HEK293 (cell line): ENCODE results near the gene NCBP1.
A peak's percentile ranks its signal among the peaks of the same experiment; 100 is the strongest.

ENCODE experiments used
- CTCF ChIA-PET: fragments of 350-600 bp; formaldehyde crosslinking; extraction: SDS; loops from one replicate; lab custom pipeline; 2021; ENCODE audit warnings: antibody characterized with exemption; lab: Yijun Ruan, JAX
- POLR2A ChIA-PET: fragments of 300-600 bp; formaldehyde crosslinking; extraction: SDS; loops from one replicate; lab custom pipeline; 2020; ENCODE audit warnings: antibody characterized with exemption, inconsistent platforms; lab: Yijun Ruan, JAX
- H3K27ac ChIP-seq: fragments of 200-500 bp; sonication (Bioruptor generic); 2 replicates; pipeline ENCODE4 v1.5.1; 2014; ENCODE audit warnings: low read depth, low read length, control low read depth, inconsistent platforms; ENCODE audit errors: extremely low read depth
- H3K36me3 ChIP-seq, 2 experiments: fragments of 200-500 bp in 1 of 2; sonication (Bioruptor generic) in 1 of 2; 1 replicate in 1 of 2; 2 replicates in 1 of 2; pipeline ENCODE4 v1.5.1; 2014 to 2017; ENCODE audit warnings: inconsistent platforms in 2 of 2, low read length in 2 of 2; ENCODE audit not compliant: control insufficient read depth in 2 of 2, insufficient read depth in 1 of 2
- H3K4me1 ChIP-seq: fragments of 200-500 bp; sonication (Bioruptor generic); 2 replicates; pipeline ENCODE4 v1.5.1; 2014; ENCODE audit warnings: mild to moderate bottlenecking, low read length, inconsistent platforms; ENCODE audit not compliant: control insufficient read depth, insufficient read depth
- H3K4me3 ChIP-seq: 2 replicates; pipeline ENCODE4 v1.5.1; 2011; ENCODE audit warnings: low read depth, mild to moderate bottlenecking, control low read depth, low read length, moderate library complexity
- H3K9me3 ChIP-seq: fragments of 200-500 bp; sonication (Bioruptor generic); 2 replicates; pipeline ENCODE4 v1.5.1; 2014; ENCODE audit warnings: low read depth, low read length, inconsistent platforms; ENCODE audit not compliant: control insufficient read depth, insufficient read depth
- GLI2 ChIP-seq: fragments of 450-650 bp; formaldehyde crosslinking; IDR thresholded peaks from 2 replicates; pipeline ENCODE4; 2017; ENCODE audit warnings: missing biosample characterization, missing genetic modification characterization, low read depth, borderline replicate concordance
- HOXC10 ChIP-seq: sonication (generic); formaldehyde crosslinking; IDR thresholded peaks from 2 replicates; pipeline ENCODE4 v1.8.1; 2023; ENCODE audit warnings: mild to moderate bottlenecking, missing genetic modification reagents
- HOXD13 ChIP-seq: sonication (generic); formaldehyde crosslinking; IDR thresholded peaks from 2 replicates; pipeline ENCODE4 v1.8.0; 2022; ENCODE audit warnings: missing genetic modification reagents, borderline replicate concordance
- KLF16 ChIP-seq: fragments of 450-650 bp; formaldehyde crosslinking; IDR thresholded peaks from 2 replicates; pipeline ENCODE4 v1.5.1; 2017; ENCODE audit warnings: missing biosample characterization, missing genetic modification characterization
- KLF8 ChIP-seq: fragments of 450-650 bp; formaldehyde crosslinking; IDR thresholded peaks from 2 replicates; pipeline ENCODE4 v1.5.1; 2016; ENCODE audit warnings: missing biosample characterization, missing genetic modification characterization
- PRDM1 ChIP-seq: fragments of 450-650 bp; formaldehyde crosslinking; IDR thresholded peaks from 2 replicates; pipeline ENCODE4; 2016; ENCODE audit warnings: missing biosample characterization, missing genetic modification characterization
- ZBTB17 ChIP-seq: fragments of 450-650 bp; formaldehyde crosslinking; IDR thresholded peaks from 2 replicates; pipeline ENCODE4 v1.5.1; 2016; ENCODE audit warnings: missing biosample characterization, missing genetic modification characterization
- ZBTB20 ChIP-seq: fragments of 450-650 bp; formaldehyde crosslinking; IDR thresholded peaks from 2 replicates; pipeline ENCODE4 v1.5.1; 2016; ENCODE audit warnings: missing biosample characterization, missing genetic modification characterization
- ZBTB7A ChIP-seq: fragments of 450-650 bp; formaldehyde crosslinking; IDR thresholded peaks from 2 replicates; pipeline ENCODE4 v1.5.1; 2016; ENCODE audit warnings: low read depth, missing biosample characterization, missing genetic modification characterization
- ZNF10 ChIP-seq: fragments of 450-650 bp; formaldehyde crosslinking; IDR thresholded peaks from 2 replicates; pipeline ENCODE4 v1.5.1; 2017; ENCODE audit warnings: missing biosample characterization, missing genetic modification characterization
- ZNF121 ChIP-seq: fragments of 450-650 bp; formaldehyde crosslinking; IDR thresholded peaks from 2 replicates; pipeline ENCODE4 v1.5.1; 2016; ENCODE audit warnings: missing biosample characterization, missing genetic modification characterization
- ZNF132 ChIP-seq: fragments of 450-650 bp; formaldehyde crosslinking; IDR thresholded peaks from 2 replicates; pipeline ENCODE4 v1.5.1; 2017; ENCODE audit warnings: missing biosample characterization, missing genetic modification characterization, borderline replicate concordance
- ZNF324 ChIP-seq: fragments of 450-650 bp; formaldehyde crosslinking; IDR thresholded peaks from 2 replicates; pipeline ENCODE4 v1.5.1; 2016; ENCODE audit warnings: missing biosample characterization, missing genetic modification characterization
- ZNF391 ChIP-seq: fragments of 450-650 bp; formaldehyde crosslinking; IDR thresholded peaks from 2 replicates; pipeline ENCODE4 v1.5.1; 2016; ENCODE audit warnings: low read depth, missing biosample characterization, missing genetic modification characterization, borderline replicate concordance
- ZNF529 ChIP-seq: fragments of 450-650 bp; formaldehyde crosslinking; IDR thresholded peaks from 2 replicates; pipeline ENCODE4 v1.5.1; 2017; ENCODE audit warnings: missing genetic modification characterization, missing biosample characterization; ENCODE audit not compliant: insufficient replicate concordance
- ZNF626 ChIP-seq: fragments of 450-650 bp; sonication (Bioruptor Pico); formaldehyde crosslinking; IDR thresholded peaks from 2 replicates; pipeline ENCODE4 v1.5.1; 2018; ENCODE audit warnings: missing biosample characterization, missing genetic modification characterization, inconsistent platforms
- ZXDB ChIP-seq: fragments of 450-650 bp; formaldehyde crosslinking; IDR thresholded peaks from 2 replicates; pipeline ENCODE4 v1.5.1; 2016; ENCODE audit warnings: missing biosample characterization, missing genetic modification characterization
- TF ChIP-seq, protein P1 (sequence below): fragments of 450-650 bp; formaldehyde crosslinking; conservative IDR thresholded peaks from 2 replicates; pipeline ENCODE4 v1.5.1; 2016; ENCODE audit warnings: low read depth, missing biosample characterization, missing genetic modification characterization
- TF ChIP-seq, protein P2 (sequence below): fragments of 450-650 bp; formaldehyde crosslinking; IDR thresholded peaks from 2 replicates; pipeline ENCODE4 v1.5.1; 2016; ENCODE audit warnings: missing biosample characterization, missing genetic modification characterization
- TF ChIP-seq, protein P3 (sequence below): IDR thresholded peaks from 2 replicates; pipeline ENCODE4 v1.6.1; 2011; ENCODE audit warnings: mild to moderate bottlenecking, low read depth, low read length, borderline replicate concordance

NCBP1 gene

DNA sequence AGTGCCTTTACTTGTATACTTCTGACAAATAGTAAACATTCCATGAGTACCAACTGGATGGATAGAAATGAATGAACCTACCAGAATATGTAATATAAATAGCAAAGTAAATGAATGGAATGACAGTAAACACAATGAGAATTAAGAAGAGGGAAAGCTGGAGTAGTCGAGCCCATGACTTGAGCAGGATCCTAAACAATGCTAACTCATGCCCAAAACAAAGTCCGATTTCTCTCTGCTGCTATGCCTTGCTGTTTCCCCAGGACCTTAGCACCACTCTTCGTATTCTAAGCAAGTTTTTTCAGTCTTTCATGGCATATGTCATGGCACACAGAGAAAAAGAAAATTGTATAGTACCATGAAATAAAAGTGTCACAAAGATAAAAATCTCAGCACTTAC is 61.8 kb downstream of the NCBP1 start:
- TF ChIP-seq, protein P1, sequence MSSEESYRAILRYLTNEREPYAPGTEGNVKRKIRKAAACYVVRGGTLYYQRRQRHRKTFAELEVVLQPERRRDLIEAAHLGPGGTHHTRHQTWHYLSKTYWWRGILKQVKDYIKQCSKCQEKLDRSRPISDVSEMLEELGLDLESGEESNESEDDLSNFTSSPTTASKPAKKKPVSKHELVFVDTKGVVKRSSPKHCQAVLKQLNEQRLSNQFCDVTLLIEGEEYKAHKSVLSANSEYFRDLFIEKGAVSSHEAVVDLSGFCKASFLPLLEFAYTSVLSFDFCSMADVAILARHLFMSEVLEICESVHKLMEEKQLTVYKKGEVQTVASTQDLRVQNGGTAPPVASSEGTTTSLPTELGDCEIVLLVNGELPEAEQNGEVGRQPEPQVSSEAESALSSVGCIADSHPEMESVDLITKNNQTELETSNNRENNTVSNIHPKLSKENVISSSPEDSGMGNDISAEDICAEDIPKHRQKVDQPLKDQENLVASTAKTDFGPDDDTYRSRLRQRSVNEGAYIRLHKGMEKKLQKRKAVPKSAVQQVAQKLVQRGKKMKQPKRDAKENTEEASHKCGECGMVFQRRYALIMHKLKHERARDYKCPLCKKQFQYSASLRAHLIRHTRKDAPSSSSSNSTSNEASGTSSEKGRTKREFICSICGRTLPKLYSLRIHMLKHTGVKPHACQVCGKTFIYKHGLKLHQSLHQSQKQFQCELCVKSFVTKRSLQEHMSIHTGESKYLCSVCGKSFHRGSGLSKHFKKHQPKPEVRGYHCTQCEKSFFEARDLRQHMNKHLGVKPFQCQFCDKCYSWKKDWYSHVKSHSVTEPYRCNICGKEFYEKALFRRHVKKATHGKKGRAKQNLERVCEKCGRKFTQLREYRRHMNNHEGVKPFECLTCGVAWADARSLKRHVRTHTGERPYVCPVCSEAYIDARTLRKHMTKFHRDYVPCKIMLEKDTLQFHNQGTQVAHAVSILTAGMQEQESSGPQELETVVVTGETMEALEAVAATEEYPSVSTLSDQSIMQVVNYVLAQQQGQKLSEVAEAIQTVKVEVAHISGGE (tag by site-specific recombination) = no peak
- TF ChIP-seq ZNF529 (tag by site-specific recombination) (no peak), PRDM1 (tag by site-specific recombination) (no peak), ZNF132 (tag by site-specific recombination) (no peak), KLF16 (no peak), HOXD13 (no peak), ZNF324 (tag by site-specific recombination) (no peak), ZNF121 (tag by site-specific recombination) (no peak), HOXC10 (no peak), ZNF10 (tag by site-specific recombination) (no peak), ZNF626 (tag by site-specific recombination) (no peak), GLI2 (tag by site-specific recombination) (no peak), ZBTB7A (tag by site-specific recombination) (no peak), ZXDB (tag by site-specific recombination) (no peak)
- TF ChIP-seq, protein P2, sequence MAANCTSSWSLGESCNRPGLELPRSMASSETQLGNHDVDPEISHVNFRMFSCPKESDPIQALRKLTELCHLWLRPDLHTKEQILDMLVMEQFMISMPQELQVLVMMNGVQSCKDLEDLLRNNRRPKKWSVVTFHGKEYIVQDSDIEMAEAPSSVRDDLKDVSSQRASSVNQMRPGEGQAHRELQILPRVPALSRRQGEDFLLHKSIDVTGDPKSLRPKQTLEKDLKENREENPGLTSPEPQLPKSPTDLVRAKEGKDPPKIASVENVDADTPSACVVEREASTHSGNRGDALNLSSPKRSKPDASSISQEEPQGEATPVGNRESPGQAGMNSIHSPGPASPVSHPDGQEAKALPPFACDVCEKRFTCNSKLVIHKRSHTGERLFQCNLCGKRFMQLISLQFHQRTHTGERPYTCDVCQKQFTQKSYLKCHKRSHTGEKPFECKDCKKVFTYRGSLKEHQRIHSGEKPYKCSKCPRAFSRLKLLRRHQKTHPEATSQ (tag by site-specific recombination) = no peak
- TF ChIP-seq, protein P3, sequence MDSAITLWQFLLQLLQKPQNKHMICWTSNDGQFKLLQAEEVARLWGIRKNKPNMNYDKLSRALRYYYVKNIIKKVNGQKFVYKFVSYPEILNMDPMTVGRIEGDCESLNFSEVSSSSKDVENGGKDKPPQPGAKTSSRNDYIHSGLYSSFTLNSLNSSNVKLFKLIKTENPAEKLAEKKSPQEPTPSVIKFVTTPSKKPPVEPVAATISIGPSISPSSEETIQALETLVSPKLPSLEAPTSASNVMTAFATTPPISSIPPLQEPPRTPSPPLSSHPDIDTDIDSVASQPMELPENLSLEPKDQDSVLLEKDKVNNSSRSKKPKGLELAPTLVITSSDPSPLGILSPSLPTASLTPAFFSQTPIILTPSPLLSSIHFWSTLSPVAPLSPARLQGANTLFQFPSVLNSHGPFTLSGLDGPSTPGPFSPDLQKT = no peak
- H3K9me3 ChIP-seq = no peaks in the 10 kb centered on the region
- H3K36me3 ChIP-seq = peaks cover 8 to 25% of the 10 kb centered on the region in 2 experiments; a peak in 2 of 3 replicates
- H3K4me1 ChIP-seq = no peaks in the 10 kb centered on the region
- CTCF ChIA-PET = interaction anchor here (0.5 to 2.1 kb wide), 4 partner anchors 10 to 292 kb away, joined by 3 to 8 read pairs (median 4); no protein-coding TSS in a partner anchor
- POLR2A ChIA-PET = interaction anchor here (1.4 kb wide), 1 partner anchor 10 kb away, joined by 4 read pairs; no protein-coding TSS in a partner anchor
- H3K27ac ChIP-seq = no peak overlapping the region
- H3K4me3 ChIP-seq = peak overlapping the region; percentile 96

DNA sequence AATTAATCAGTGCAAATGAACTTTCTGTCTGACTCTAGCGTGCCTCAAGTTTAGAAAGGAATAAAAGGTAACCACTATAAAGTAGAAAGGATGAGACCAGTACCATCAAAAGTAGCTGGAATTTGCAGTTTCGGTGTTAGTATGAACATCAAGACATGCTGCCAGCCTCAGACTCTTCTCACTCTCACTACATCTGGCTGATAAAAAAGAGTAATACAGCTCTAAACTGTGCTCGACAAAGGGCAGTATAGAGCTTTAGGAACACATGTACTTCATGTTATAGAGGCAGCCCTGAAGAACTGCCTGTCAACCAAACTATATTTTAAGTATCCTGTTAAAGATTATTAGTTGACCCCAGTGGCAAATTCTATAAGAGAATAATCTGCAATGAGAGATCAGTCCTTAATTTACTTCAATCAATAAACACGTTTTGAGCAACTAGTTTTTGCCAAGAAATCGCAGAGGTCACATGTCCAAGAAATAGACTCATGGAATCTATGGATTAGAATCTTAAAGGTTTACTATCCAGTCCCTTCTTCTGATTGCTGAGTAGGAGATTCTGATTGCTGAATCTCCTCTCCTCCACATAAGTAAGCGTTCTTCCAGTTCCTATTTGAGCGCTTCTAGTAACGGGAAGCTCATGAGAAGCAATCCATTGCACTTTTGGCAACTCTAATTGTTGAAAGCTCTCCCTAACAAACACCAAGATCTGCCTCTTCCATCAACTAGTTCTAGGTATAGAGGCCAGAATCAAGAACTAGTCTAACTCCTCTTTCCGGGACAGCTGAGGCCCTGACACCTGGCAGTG is 62.6 kb downstream of the NCBP1 start:
- peak overlapping the region; percentile 96 for H3K4me3 ChIP-seq
- ChIA-PET POLR2A (interaction anchor here (0.6 to 2.1 kb wide), 6 partner anchors 9 to 360 kb away, joined by 3 to 19 read pairs (median 4); partner anchors contain the start of genes NANS, NCBP1 and TSTD2), CTCF (interaction anchor here (0.5 to 2.1 kb wide), 7 partner anchors 10 to 291 kb away, joined by 3 to 8 read pairs (median 4); no protein-coding TSS in a partner anchor)
- TF ChIP-seq ZBTB17 (tag by site-specific recombination) (peak; percentile 65), ZBTB20 (tag by site-specific recombination) (0 out of 2 replicates have a peak, but pooled peaks have one; percentile 96), KLF8 (no peak), ZNF391 (tag by site-specific recombination) (no peak)
- peak overlapping the region; percentile 74; the same call in 1 of the 2 replicates for H3K27ac ChIP-seq
- H3K36me3 ChIP-seq = peaks cover 7 to 18% of the 10 kb centered on the region in 2 experiments; a peak in 2 of 3 replicates
- H3K9me3 ChIP-seq = no peaks in the 10 kb centered on the region
- no peaks in the 10 kb centered on the region for H3K4me1 ChIP-seq
